ENCODE measurements around the gene CAMTA1. TPM values are rescaled to one million over a fixed set of nuclear protein-coding genes. Genes with fewer than 3 reads are reported as not detected.

The CAMTA1 gene
- total RNA-seq, 6 donors from 2014 or later = 38.8 to 74.0 (median 46.1) TPM

- H3K9me3 ChIP-seq = no peaks in the 10 kb centered on the region
- WGBS, 2 donors = 52 to 53% methylated on average over 5 to 19 of the region's 19 CpGs
- ATAC-seq (ENCODE audit: low FRiP score in 2 of 2) (peak; percentile 16 to 56), DNase-seq (peak; percentile 15 to 66)
- no peak overlapping the region for H3K4me3 ChIP-seq
- H3K27me3 ChIP-seq = no peaks in the 10 kb centered on the region
- H3K27ac ChIP-seq = peak overlapping the region in 3 of 4 donors; percentile 1 to 85 (median 26)
- TF ChIP-seq CTCF (IDR thresholded peaks at IDR 0.05) = no peak
- TF ChIP-seq POLR2A (IDR thresholded peaks at IDR 0.05) = no peak
- no peak for TF ChIP-seq POLR2AphosphoS5 (IDR thresholded peaks at IDR 0.05)
- TF ChIP-seq EP300 (IDR thresholded peaks at IDR 0.05) = no peak
- no peaks in the 10 kb centered on the region for H3K36me3 ChIP-seq
- H3K4me1 ChIP-seq = peaks cover 8 to 17% (median 16%) of the 10 kb centered on the region in 4 donors
Measured at GRCh38 chr1:7388488-7389185, 603.4 kb downstream of the CAMTA1 start.

- Histone ChIP-seq H3K4me1 (peaks cover 8 to 17% (median 16%) of the 10 kb centered on the region in 4 donors), H3K9me3 (no peaks in the 10 kb centered on the region), H3K27ac (peak overlapping the region in 3 of 4 donors; percentile 1 to 85 (median 26)), H3K36me3 (no peaks in the 10 kb centered on the region), H3K27me3 (no peaks in the 10 kb centered on the region), H3K4me3 (no peak overlapping the region)
- TF ChIP-seq EP300 (IDR thresholded peaks at IDR 0.05) = no peak
- no peak for TF ChIP-seq POLR2AphosphoS5 (IDR thresholded peaks at IDR 0.05)
- TF ChIP-seq CTCF (IDR thresholded peaks at IDR 0.05) = no peak
- no peak for TF ChIP-seq POLR2A (IDR thresholded peaks at IDR 0.05)
- ATAC-seq (ENCODE audit: low FRiP score in 2 of 2) (peak; percentile 9 to 12), DNase-seq (no peak)
- 35 to 44% methylated on average over 9 to 12 of the region's 13 CpGs for WGBS, 2 donors
Measured at GRCh38 chr1:7389201-7389905, 604.1 kb downstream of the CAMTA1 start.

GRCh38 chr1:7389906-7390603 lies 604.8 kb downstream of the CAMTA1 start:
- peak in 1 of 2 donors; percentile 7 for ATAC-seq (ENCODE audit: low FRiP score in 2 of 2)
- Histone ChIP-seq H3K27ac (peak overlapping the region in 1 of 4 donors; percentile 85), H3K27me3 (no peaks in the 10 kb centered on the region), H3K36me3 (no peaks in the 10 kb centered on the region), H3K4me3 (no peak overlapping the region), H3K9me3 (peaks cover 0 to 3% (median under 1%) of the 10 kb centered on the region in 4 donors), H3K4me1 (peaks cover 8 to 17% (median 16%) of the 10 kb centered on the region in 4 donors)
- peak in 1 of 2 donors; percentile 50 for DNase-seq
- no peak for TF ChIP-seq EP300 (IDR thresholded peaks at IDR 0.05)
- TF ChIP-seq CTCF (IDR thresholded peaks at IDR 0.05) = no peak
- TF ChIP-seq POLR2AphosphoS5 (IDR thresholded peaks at IDR 0.05) = no peak
- no peak for TF ChIP-seq POLR2A (IDR thresholded peaks at IDR 0.05)
- WGBS, 2 donors = 71 to 85% methylated on average over 15 of the region's 15 CpGs

- H3K4me3 ChIP-seq = no peak overlapping the region
- peaks cover 8 to 17% (median 16%) of the 10 kb centered on the region in 4 donors for H3K4me1 ChIP-seq
- no peak for ATAC-seq (ENCODE audit: low FRiP score in 2 of 2)
- H3K27ac ChIP-seq = no peak overlapping the region
- no peak for DNase-seq
- no peaks in the 10 kb centered on the region for H3K36me3 ChIP-seq
- WGBS, 2 donors = 68 to 85% methylated on average over 4 to 7 of the region's 7 CpGs
- H3K27me3 ChIP-seq = no peaks in the 10 kb centered on the region
- peaks cover 0 to 9% (median 6%) of the 10 kb centered on the region in 4 donors for H3K9me3 ChIP-seq
- TF ChIP-seq POLR2A (IDR thresholded peaks at IDR 0.05) = no peak
- TF ChIP-seq POLR2AphosphoS5 (IDR thresholded peaks at IDR 0.05) = no peak
- TF ChIP-seq CTCF (IDR thresholded peaks at IDR 0.05) = no peak
- no peak for TF ChIP-seq EP300 (IDR thresholded peaks at IDR 0.05)
Measured at GRCh38 chr1:7390604-7391000, 605.3 kb downstream of the CAMTA1 start.

All from upper lobe of left lung (tissue), 6 donors.